Measurements from ENCODE around the gene OSBPL5.

OSBPL5 gene

DNA sequence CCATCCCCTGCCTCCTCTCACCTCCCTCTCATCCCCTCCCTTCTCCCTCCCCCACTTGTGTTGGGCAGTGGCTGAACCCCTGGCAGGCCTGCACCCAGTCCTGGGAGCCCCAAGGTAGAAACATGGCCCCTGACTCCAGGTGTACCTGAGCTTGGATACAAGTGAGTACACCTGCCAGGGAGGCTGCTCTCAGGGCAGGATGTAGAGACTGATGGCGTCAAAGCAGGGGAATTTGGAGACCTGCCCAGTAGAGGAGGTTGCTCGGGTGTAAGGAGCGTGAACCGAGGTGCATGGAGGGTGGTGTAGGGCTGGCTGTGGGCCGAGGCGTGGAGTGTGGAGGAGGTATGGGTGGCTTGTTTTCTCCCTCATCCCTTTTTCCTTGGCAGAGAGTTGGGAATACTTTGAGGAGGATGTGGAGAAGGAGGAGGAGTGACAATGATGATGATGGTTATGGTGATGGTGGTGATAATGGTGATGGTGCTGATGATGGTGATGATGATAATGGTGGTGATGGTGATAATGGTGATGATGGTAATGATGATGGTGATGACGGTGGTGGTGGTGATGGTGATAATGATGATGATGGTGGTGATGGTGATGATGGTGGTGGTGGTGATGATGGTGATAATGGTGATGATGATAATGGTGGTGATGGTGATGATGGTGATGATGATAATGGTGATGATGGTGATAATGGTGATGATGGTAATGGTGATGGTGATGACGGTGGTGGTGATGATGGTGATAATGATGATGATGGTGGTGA, 41.2 kb upstream of the OSBPL5 start:
- Histone ChIP-seq H3K9me3 (ENCODE audit: control extremely low read depth in 1 of 5, control insufficient read depth in 4 of 5, insufficient read depth in 2 of 5, low read depth in 1 of 5, low read length in 4 of 5) (peaks cover 0 to 6% (median 0%) of the 10 kb centered on the region in 5 experiments), H3K27me3 (replicated peaks in 2 of 5; ENCODE audit: control insufficient read depth in 4 of 5, insufficient read depth in 5 of 5, low read length in 4 of 5) (peaks cover 0 to 39% (median 11%) of the 10 kb centered on the region in 5 experiments), H3K4me1 (ENCODE audit: control extremely low read depth in 1 of 4, control insufficient read depth in 4 of 4, insufficient read depth in 4 of 4, low read length in 3 of 4) (peaks cover 0 to 16% (median 13%) of the 10 kb centered on the region in 4 experiments), H3K4me3 (ENCODE audit: control insufficient read depth in 1 of 7, extremely low read depth in 1 of 7, insufficient read depth in 4 of 7, low read depth in 2 of 7, low read length in 6 of 7) (no peak overlapping the region), H3K36me3 (ENCODE audit: control insufficient read depth in 4 of 4, insufficient read depth in 4 of 4, low read length in 3 of 4) (no peaks in the 10 kb centered on the region), H3K27ac (ENCODE audit: insufficient read depth in 1 of 2, low read depth in 1 of 2, low read length in 2 of 2, poor library complexity in 1 of 2, severe bottlenecking in 2 of 2) (no peak overlapping the region)
- no peak for DNase-seq
- 91% methylated on average over 6 of the region's 8 CpGs for WGBS (ENCODE audit: insufficient coverage)
- CTCF ChIA-PET = interaction anchor here (0.7 to 1.7 kb wide), 3 partner anchors 37 to 70 kb away, joined by 3 to 4 read pairs (median 3); no protein-coding TSS in a partner anchor
- POLR2A ChIA-PET = no interaction called here

DNA sequence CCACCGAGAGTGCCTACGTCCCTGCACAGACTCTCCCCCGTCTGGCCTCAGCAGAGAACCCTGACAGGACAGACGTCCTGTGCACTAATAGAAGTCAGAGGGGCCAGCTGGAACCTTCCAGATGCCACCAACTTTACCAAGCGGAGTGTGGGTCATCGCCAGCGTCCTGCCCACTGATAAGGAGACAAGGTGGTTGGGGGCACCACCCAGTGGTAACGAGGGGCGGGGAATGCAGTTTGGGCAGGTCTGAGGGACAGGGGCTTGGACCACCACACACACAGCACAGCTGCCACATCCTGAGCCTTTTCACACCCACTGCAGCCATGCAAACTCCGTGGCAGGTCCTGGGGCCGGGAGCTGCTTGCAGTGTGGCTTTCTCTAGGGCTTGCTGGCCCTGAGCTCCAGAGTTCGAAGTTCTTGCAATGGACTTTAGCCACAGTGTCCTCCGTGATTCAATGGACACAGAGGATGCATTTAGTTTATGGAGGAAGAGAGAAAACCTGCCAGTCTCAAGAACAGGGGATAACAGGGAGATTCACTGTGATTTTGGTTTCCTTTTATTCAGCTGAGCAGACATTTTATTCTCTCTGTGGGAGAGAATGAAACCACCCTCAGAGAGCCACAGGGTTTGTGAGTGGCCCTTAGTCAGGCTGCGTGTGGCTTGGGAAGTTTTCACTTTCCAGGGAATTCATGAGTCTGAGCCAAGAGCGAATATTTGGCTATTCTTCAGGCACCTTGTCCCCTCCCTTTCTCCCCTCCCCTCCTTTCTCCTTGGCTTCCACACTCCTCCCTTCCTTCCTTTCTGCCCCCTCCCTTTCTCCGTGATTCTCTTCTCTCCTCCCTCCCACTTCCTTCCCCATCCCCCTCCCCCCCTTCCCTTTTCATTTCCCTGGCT, 40.4 kb upstream of the OSBPL5 start:
- no peaks in the 10 kb centered on the region for H3K36me3 ChIP-seq (ENCODE audit: control insufficient read depth in 4 of 4, insufficient read depth in 4 of 4, low read length in 3 of 4)
- 84% methylated on average over 15 of the region's 16 CpGs for WGBS (ENCODE audit: insufficient coverage)
- H3K27me3 ChIP-seq (replicated peaks in 2 of 5; ENCODE audit: control insufficient read depth in 4 of 5, insufficient read depth in 5 of 5, low read length in 4 of 5) = peaks cover 0 to 47% (median 11%) of the 10 kb centered on the region in 5 experiments
- no peak overlapping the region for H3K4me3 ChIP-seq (ENCODE audit: control insufficient read depth in 1 of 7, extremely low read depth in 1 of 7, insufficient read depth in 4 of 7, low read depth in 2 of 7, low read length in 6 of 7)
- H3K4me1 ChIP-seq (ENCODE audit: control extremely low read depth in 1 of 4, control insufficient read depth in 4 of 4, insufficient read depth in 4 of 4, low read length in 3 of 4) = peaks cover 0 to 16% (median 13%) of the 10 kb centered on the region in 4 experiments
- ChIA-PET POLR2A (no interaction called here), CTCF (interaction anchor here (1.3 to 1.8 kb wide), 4 partner anchors 10 to 95 kb away, joined by 3 to 10 read pairs (median 4); no protein-coding TSS in a partner anchor)
- H3K9me3 ChIP-seq (ENCODE audit: control extremely low read depth in 1 of 5, control insufficient read depth in 4 of 5, insufficient read depth in 2 of 5, low read depth in 1 of 5, low read length in 4 of 5) = peaks cover 0 to 2% (median 0%) of the 10 kb centered on the region in 5 experiments
- DNase-seq = no peak
- H3K27ac ChIP-seq (ENCODE audit: insufficient read depth in 1 of 2, low read depth in 1 of 2, low read length in 2 of 2, poor library complexity in 1 of 2, severe bottlenecking in 2 of 2) = no peak overlapping the region

DNA sequence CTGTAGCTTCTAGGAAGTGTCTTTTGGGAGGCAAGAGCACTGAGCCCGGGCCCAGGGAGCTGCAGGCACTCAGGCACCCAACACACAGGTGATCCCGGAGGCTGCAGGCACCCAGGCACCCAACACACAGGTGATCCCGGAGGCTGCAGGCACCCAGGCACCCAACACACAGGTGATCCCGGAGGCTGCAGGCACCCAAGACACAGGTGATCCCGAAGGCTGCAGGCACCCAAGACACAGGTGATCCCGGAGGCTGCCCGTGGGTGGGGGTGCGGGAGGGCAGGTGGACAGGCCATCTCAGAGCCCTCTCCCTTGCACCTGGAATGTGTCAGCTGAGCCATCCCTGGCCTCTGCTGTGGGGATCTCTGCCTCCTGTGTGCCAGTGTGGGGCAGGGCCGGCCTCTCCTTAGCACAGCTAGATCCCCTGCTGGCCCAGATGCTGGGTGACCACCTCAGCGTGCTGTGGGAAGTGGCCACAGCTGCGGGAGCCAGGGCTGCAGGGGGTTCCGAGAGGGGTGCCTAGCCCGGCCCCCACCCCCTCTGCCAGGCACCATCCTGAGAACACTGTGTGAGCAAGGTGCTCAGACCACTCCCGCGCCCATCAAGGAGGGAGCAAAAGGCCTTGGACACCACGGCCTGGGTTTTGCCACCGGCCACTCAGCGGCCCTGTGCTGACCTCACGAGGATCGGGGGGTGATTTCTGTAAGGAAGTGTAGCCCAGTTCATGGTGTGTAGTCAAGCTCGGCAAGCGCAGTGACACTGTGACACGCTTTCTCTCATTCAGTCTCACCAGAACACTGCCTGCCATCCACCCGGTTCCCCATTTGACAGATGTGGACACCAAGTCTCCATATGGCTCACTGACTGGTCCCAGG, 39.3 kb upstream of the OSBPL5 start:
- no peaks in the 10 kb centered on the region for H3K9me3 ChIP-seq (ENCODE audit: control extremely low read depth in 1 of 5, control insufficient read depth in 4 of 5, insufficient read depth in 2 of 5, low read depth in 1 of 5, low read length in 4 of 5)
- ChIA-PET POLR2A (no interaction called here), CTCF (interaction anchor here (1.3 to 1.8 kb wide), 5 partner anchors 9 to 94 kb away, joined by 3 to 10 read pairs (median 3); no protein-coding TSS in a partner anchor)
- H3K4me3 ChIP-seq (ENCODE audit: control insufficient read depth in 1 of 7, extremely low read depth in 1 of 7, insufficient read depth in 4 of 7, low read depth in 2 of 7, low read length in 6 of 7) = no peak overlapping the region
- H3K27me3 ChIP-seq (replicated peaks in 2 of 5; ENCODE audit: control insufficient read depth in 4 of 5, insufficient read depth in 5 of 5, low read length in 4 of 5) = peaks cover 0 to 48% (median 11%) of the 10 kb centered on the region in 5 experiments
- H3K4me1 ChIP-seq (ENCODE audit: control extremely low read depth in 1 of 4, control insufficient read depth in 4 of 4, insufficient read depth in 4 of 4, low read length in 3 of 4) = peaks cover 0 to 16% (median 13%) of the 10 kb centered on the region in 4 experiments
- WGBS (ENCODE audit: insufficient coverage) = 95% methylated on average over 21 of the region's 24 CpGs
- no peak overlapping the region for H3K27ac ChIP-seq (ENCODE audit: insufficient read depth in 1 of 2, low read depth in 1 of 2, low read length in 2 of 2, poor library complexity in 1 of 2, severe bottlenecking in 2 of 2)
- DNase-seq = no peak
- no peaks in the 10 kb centered on the region for H3K36me3 ChIP-seq (ENCODE audit: control insufficient read depth in 4 of 4, insufficient read depth in 4 of 4, low read length in 3 of 4)

DNA sequence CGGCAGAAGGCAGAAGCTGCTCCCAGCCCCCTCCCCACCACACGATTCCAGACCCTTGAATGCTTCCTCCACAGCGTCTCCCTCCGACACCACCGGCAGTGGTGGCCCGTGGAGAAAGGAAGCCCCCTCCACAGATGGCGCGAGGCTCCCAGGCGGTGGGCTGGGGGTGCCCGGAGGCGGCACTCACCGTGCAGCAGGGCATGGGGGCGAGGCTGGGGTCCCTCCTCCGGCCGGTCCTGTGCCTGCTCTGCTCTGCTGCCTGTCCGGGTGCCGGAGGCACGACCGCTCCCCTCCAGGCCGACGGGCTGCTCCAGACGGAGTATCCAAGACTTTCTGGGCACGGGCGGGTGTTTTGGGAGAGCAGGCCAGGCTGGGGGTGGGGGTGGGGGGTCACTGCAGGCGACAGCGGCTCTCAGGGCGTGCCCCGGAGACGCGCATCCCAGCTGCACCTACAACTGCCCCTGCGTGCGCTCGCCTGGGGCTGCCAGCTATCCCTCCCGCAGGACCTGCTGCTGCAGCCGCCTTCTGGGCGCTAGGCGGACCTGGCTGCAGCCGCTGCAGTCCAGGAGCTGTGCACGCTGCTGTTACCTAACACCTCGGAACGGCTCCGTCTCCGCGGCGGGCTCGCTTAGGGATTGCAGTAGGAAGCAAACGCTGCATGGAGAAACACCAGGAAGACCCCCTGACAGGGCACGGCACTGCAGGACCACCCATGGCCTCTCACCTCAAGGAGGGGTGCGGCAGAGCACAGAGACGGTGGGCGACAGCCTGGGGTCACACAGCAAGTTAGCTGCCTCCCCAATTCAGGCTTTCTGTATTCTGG, 38.3 kb upstream of the OSBPL5 start:
- ChIA-PET CTCF (interaction anchor here (1.4 kb wide), 1 partner anchor 13 kb away, joined by 3 read pairs; no protein-coding TSS in a partner anchor), POLR2A (interaction anchor here (0.9 kb wide), 1 partner anchor 20 kb away, joined by 3 read pairs; no protein-coding TSS in a partner anchor)
- Histone ChIP-seq H3K27ac (ENCODE audit: insufficient read depth in 1 of 2, low read depth in 1 of 2, low read length in 2 of 2, poor library complexity in 1 of 2, severe bottlenecking in 2 of 2) (no peak overlapping the region), H3K4me1 (ENCODE audit: control extremely low read depth in 1 of 4, control insufficient read depth in 4 of 4, insufficient read depth in 4 of 4, low read length in 3 of 4) (peaks cover 0 to 16% (median 13%) of the 10 kb centered on the region in 4 experiments), H3K27me3 (replicated peaks in 2 of 5; ENCODE audit: control insufficient read depth in 4 of 5, insufficient read depth in 5 of 5, low read length in 4 of 5) (peaks cover 0 to 48% (median 11%) of the 10 kb centered on the region in 5 experiments), H3K36me3 (ENCODE audit: control insufficient read depth in 4 of 4, insufficient read depth in 4 of 4, low read length in 3 of 4) (no peaks in the 10 kb centered on the region), H3K9me3 (ENCODE audit: control extremely low read depth in 1 of 5, control insufficient read depth in 4 of 5, insufficient read depth in 2 of 5, low read depth in 1 of 5, low read length in 4 of 5) (no peaks in the 10 kb centered on the region), H3K4me3 (ENCODE audit: control insufficient read depth in 1 of 7, extremely low read depth in 1 of 7, insufficient read depth in 4 of 7, low read depth in 2 of 7, low read length in 6 of 7) (peak overlapping the region in 3 of 7 experiments; percentile 9 to 33 (median 19))
- WGBS (ENCODE audit: insufficient coverage) = 3% methylated on average over 32 of the region's 51 CpGs
- DNase-seq = peak in 2 of 3 donors; percentile 40 to 50

DNA sequence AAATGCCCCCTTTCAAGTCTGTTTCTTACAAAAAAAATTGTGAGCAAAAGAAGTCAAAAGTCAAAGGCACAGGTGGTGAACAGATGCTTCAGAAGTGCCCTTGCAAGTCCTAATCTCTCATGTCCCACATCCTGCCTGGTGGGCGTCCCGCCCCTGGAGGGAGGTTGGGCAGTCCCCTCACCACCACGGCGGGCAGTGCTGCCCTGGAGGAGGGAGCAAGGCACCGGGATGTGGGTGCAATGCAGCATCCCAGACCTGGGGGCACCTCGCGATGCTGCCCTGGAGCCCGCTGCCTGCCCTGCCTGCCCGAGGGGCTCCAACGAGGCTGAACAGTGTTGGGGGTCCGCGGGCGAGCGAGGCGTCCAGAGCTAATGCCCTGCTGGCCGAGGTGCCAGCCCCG, 37.6 kb upstream of the OSBPL5 start:
- Histone ChIP-seq H3K9me3 (ENCODE audit: control extremely low read depth in 1 of 5, control insufficient read depth in 4 of 5, insufficient read depth in 2 of 5, low read depth in 1 of 5, low read length in 4 of 5) (no peaks in the 10 kb centered on the region), H3K36me3 (ENCODE audit: control insufficient read depth in 4 of 4, insufficient read depth in 4 of 4, low read length in 3 of 4) (no peaks in the 10 kb centered on the region), H3K27ac (ENCODE audit: insufficient read depth in 1 of 2, low read depth in 1 of 2, low read length in 2 of 2, poor library complexity in 1 of 2, severe bottlenecking in 2 of 2) (no peak overlapping the region), H3K27me3 (replicated peaks in 2 of 5; ENCODE audit: control insufficient read depth in 4 of 5, insufficient read depth in 5 of 5, low read length in 4 of 5) (peaks cover 0 to 48% (median 11%) of the 10 kb centered on the region in 5 experiments), H3K4me3 (ENCODE audit: control insufficient read depth in 1 of 7, extremely low read depth in 1 of 7, insufficient read depth in 4 of 7, low read depth in 2 of 7, low read length in 6 of 7) (peak overlapping the region in 2 of 7 experiments; percentile 19 to 33), H3K4me1 (ENCODE audit: control extremely low read depth in 1 of 4, control insufficient read depth in 4 of 4, insufficient read depth in 4 of 4, low read length in 3 of 4) (peaks cover 0 to 16% (median 13%) of the 10 kb centered on the region in 4 experiments)
- POLR2A ChIA-PET = interaction anchor here (0.9 kb wide), 1 partner anchor 20 kb away, joined by 3 read pairs; no protein-coding TSS in a partner anchor
- DNase-seq = peak; percentile 31 to 91 (median 90)
- CTCF ChIA-PET = interaction anchor here (1.5 kb wide), 1 partner anchor 13 kb away, joined by 5 read pairs; no protein-coding TSS in a partner anchor
- WGBS (ENCODE audit: insufficient coverage) = 3% methylated on average over 13 of the region's 17 CpGs

Measured in common myeloid progenitor, CD34-positive (primary cell).